HG03571 (cell line): ENCODE results near the gene DDO.
"Not testable (repeated sequence)": the region's sequence is repeated elsewhere in the genome, so short reads cannot be mapped to it uniquely, and the experiment has no call there.

Experiments
- ATAC-seq: cut with Tn5 transposase; IDR thresholded peaks from one replicate; pipeline ENCODE4 v1.9.1; 2021; ENCODE audit not compliant: unreplicated experiment

DDO gene

GRCh38 chr6:110369066-110369465, 46.3 kb downstream of the DDO start:
- no peak for ATAC-seq

GRCh38 chr6:110368284-110368683, 47.1 kb downstream of the DDO start:
- ATAC-seq: no peak

- no peak for ATAC-seq
Observed at GRCh38 chr6:110367825-110368224, 47.5 kb downstream of the DDO start.

- no peak for ATAC-seq
Observed at GRCh38 chr6:110366975-110367374, 48.4 kb downstream of the DDO start.

GRCh38 chr6:110366256-110366655, 49.1 kb downstream of the DDO start:
- ATAC-seq: no peak

- ATAC-seq: no peak
Observed at GRCh38 chr6:110364364-110365105, 50.8 kb downstream of the DDO start.

GRCh38 chr6:110363748-110364147, 51.6 kb downstream of the DDO start:
- no peak for ATAC-seq

- ATAC-seq: no peak
Observed at GRCh38 chr6:110360676-110361075, 54.7 kb downstream of the DDO start.

GRCh38 chr6:110359556-110359955, 55.8 kb downstream of the DDO start:
- no peak for ATAC-seq

- no peak for ATAC-seq
Observed at GRCh38 chr6:110358553-110359160, 56.7 kb downstream of the DDO start.

GRCh38 chr6:110357664-110358552, 57.5 kb downstream of the DDO start, which contains the start of gene METTL24:
TSS of gene METTL24 (minus strand) at chr6:110358349. CDS start at chr6:110358272, 77 bp downstream.
- no peak for ATAC-seq

- ATAC-seq: no peak
Observed at GRCh38 chr6:110357298-110357663, 58.1 kb downstream of the DDO start.

GRCh38 chr6:110356778-110357177, 58.6 kb downstream of the DDO start:
- ATAC-seq: no peak

- no peak for ATAC-seq
Observed at GRCh38 chr6:110355727-110356126, 59.6 kb downstream of the DDO start.

- ATAC-seq: no peak
Observed at GRCh38 chr6:110355022-110355421, 60.4 kb downstream of the DDO start.

- no peak for ATAC-seq
Observed at GRCh38 chr6:110354153-110354552, 61.2 kb downstream of the DDO start.

GRCh38 chr6:110353457-110354001, 61.8 kb downstream of the DDO start:
- ATAC-seq: no peak

GRCh38 chr6:110352563-110353262, 62.7 kb downstream of the DDO start:
- ATAC-seq: no peak

- ATAC-seq: no peak
Observed at GRCh38 chr6:110351986-110352385, 63.4 kb downstream of the DDO start.

GRCh38 chr6:110351546-110351945, 63.8 kb downstream of the DDO start:
- ATAC-seq: no peak

GRCh38 chr6:110350593-110350992, 64.8 kb downstream of the DDO start:
- not testable (repeated sequence) for ATAC-seq
